HEK293 (cell line): ENCODE measurements around the gene ECD.

Source experiments
- YY1 ChIP-seq: fragments of 450-650 bp; formaldehyde crosslinking; IDR thresholded peaks from 2 replicates; pipeline ENCODE4 v1.5.1; 2018; ENCODE audit warnings: missing biosample characterization, missing genetic modification characterization
- ZNF571 ChIP-seq: fragments of 450-650 bp; formaldehyde crosslinking; IDR thresholded peaks from 2 replicates; pipeline ENCODE4 v1.5.0; 2017; ENCODE audit warnings: missing biosample characterization, missing genetic modification characterization

GRCh38 chr10:73169320-73169719 is 1.5 kb upstream of the ECD start:
- TF ChIP-seq YY1 (tag by site-specific recombination) (no peak), ZNF571 (tag by site-specific recombination) (no peak)
